Activated CD4-positive, CD25-positive, alpha-beta regulatory T cell treated with anti-CD3 and anti-CD28 coated beads, Interleukin-2, amount 50 U/mL, for 72 hours (primary cell): Measurements from ENCODE around the gene INSL3.
"Not testable (repeated sequence)": the region's sequence is repeated elsewhere in the genome, so short reads cannot be mapped to it uniquely, and the experiment has no call there.

Source experiments
- DNase-seq: peaks from one replicate; pipeline ENCODE4 v3.0.0; 2021

Gene INSL3

DNA sequence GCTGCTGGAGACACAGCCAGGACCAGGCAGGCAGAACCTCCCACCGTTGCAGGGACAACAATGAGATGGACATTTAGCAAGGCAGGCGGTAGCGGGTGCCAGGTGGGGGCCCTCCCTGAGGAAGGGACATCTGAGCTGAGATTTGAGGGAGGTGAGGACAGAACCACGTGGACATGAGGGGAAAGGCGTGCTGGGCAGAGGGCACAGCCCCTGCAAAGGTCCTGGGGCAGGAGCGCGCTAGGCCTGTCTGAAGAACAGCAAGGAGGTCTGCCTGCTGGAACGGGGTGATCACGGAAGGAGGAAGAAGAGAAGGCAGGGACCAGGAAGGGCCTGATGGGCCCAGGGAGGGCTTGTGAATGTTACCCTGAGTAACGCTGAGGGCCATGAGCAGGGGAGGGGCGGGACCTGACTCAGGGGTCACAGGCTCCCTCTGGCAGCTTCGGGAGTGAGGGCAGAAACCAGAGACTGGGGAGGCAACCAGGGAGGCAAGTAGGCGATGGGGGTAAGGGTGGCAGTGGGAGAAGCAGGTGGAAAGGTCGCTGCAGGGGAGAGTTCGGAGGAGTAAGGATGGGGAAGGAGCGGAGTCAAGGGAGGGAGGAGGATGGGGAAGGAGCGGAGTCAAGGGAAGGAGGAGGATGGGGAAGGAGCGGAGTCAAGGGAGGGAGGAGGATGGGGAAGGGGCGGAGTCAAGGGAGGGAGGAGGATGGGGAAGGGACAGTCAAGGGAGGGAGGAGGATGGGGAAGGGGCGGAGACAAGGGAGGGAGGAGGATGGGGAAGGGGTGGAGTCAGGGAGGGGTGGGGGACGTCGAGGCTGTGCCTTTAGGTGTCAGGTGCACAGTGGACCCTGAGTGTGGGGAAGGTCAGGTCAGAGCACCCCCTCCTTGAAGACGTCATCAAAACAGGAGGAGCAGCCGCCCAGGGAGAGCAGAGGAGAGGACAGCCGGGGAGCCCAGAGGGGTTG lies 42.1 kb downstream of the INSL3 start:
- no peak for DNase-seq

GRCh38 chr19:17778251-17778967 lies 42.9 kb downstream of the INSL3 start:
- peak; percentile 56 for DNase-seq

DNA sequence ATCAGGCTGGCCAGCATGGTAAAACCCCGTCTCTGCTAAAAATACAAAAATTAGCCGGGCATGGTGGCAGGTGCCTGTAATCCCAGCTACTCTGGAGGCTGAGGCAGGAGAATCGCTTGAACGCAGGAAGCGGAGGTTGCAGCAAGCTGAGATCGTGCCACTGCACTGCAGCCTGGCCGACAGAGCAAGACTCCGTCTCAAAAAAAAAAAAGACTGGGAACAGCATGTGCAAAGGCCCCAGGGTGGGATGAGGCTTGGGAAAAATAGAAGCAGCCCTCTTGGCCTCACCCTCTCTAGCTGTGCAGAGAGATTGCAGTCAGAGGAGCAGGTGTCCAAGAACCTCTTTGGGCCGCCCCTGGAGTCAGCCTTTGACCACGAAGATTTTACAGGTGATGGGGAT lies 43.5 kb downstream of the INSL3 start:
- not testable (repeated sequence) for DNase-seq

GRCh38 chr19:17775991-17776803 lies 45.1 kb downstream of the INSL3 start:
- DNase-seq = no peak

DNA sequence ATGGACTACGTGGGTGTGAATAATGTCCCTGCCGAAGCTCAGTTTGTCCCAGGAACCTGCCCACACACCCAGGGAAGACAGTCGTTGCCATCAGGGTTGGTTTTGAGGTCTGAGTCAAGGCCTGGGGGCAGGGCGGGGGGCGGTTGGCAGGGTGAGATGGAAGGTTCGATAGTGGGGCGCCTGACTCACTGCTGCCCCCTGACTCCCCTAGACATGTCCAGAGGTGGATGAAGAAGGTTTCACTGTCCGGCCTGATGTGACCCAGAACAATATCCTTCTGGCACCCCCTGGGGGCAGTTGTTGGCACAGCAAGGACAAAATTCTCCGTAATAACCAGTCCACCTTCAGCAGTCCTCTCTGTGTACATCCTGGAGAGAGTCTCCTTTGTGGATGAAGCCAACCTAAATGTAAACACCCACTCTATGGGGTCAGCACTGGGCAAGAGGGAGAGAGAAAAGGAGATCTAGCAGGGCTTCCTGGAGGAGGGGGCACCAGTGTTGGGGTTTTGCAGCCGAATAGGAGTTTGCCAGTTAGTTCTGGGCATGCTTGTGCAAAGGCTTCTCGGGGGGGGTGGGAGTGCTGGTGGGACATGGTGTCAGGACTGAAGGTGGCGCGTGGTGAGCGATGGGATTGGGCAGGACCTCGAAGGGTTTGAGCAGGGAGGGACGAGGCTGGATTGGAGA lies 45.9 kb downstream of the INSL3 start:
- DNase-seq = peak; percentile 58

DNA sequence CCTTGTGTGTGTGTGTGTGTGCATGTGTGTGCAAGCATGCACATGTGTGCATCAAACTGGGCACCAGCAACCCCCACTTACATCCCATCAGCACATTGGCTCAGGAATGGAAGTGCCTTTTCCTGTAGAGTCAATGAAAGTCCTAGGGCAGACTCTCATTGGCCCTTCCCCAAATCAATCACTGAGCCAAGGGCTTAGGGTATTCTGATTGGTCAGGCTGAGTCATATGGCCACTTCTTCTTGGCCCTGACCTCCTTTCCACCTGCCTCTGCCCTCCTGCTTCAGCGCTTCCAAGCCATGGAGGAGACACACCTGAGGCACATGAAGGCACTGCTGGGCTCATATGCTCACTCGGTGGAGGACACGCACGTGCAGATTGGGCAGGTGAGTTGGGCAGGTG lies 49.1 kb downstream of the INSL3 start:
- DNase-seq = no peak

GRCh38 chr19:17770613-17771012 lies 50.7 kb downstream of the INSL3 start:
- DNase-seq = no peak

- no peak for DNase-seq
Observed at GRCh38 chr19:17767559-17767958, 53.8 kb downstream of the INSL3 start.

DNA sequence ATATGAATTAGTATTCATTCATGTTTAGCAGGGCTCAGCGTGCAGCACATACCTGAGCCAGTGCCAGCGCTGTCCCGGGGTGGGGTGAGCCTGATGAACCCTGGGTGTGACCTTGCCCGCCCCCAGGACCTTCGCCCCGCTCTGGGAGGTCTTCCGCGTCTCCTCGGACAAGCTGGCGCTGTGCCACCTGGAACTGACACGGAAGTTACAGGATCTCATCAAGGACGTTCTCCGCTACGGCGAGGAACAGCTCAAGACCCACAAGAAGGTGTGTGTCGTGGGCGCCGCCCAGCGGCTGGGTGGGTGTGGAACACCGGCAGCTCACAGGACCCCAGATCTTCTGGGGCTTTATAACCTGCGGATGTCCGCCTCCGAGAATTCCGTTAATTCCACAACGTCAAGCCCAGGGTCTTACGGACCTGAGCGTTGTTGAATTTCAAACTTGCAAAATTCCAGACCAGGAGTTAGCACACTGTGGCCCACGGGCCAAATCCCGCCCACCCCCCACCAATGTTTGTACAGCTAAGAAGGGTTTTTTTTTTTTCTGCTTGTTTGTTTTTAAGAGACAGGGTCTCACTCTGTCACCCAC lies 54.7 kb downstream of the INSL3 start:
- DNase-seq = no peak
